Heart right ventricle (tissue), 16 donors: Measurements from ENCODE around the gene TRAFD1. TPM values are rescaled to one million over a fixed set of nuclear protein-coding genes. Genes with fewer than 3 reads are reported as not detected.

Source experiments
- ATAC-seq, 8 donors: fragments of 200-7000 bp; cut with Tn5 transposase; one replicate each; pipeline ENCODE4 v1.9.1; 2020; ENCODE audit warnings: mild to moderate bottlenecking in 8 of 8, moderate library complexity in 8 of 8, moderate number of reproducible peaks in 1 of 8
- DNase-seq, 2 donors: peaks; one replicate each; pipeline ENCODE4 v3.0.0-alpha.2; 2020
- H3K27ac ChIP-seq, 10 donors: fragments of 200-600 bp; sonication (generic) in 2 of 10; one replicate each; pipeline versions ENCODE4 v1.5.0 to v1.8.0; 2020 to 2022; ENCODE audit warnings: mild to moderate bottlenecking in 3 of 10
- H3K27me3 ChIP-seq, 7 donors: fragments of 200-600 bp; one replicate each; pipeline ENCODE4 v1.8.0; 2021 to 2022; ENCODE audit warnings: mild to moderate bottlenecking in 2 of 7
- H3K36me3 ChIP-seq, 9 donors: fragments of 200-600 bp; sonication (generic) in 1 of 9; one replicate each; pipeline versions ENCODE4 v1.5.0 to v1.8.0; 2020 to 2022; ENCODE audit warnings: mild to moderate bottlenecking in 2 of 9
- H3K4me1 ChIP-seq, 9 donors: fragments of 200-600 bp; sonication (generic) in 1 of 9; one replicate each; pipeline versions ENCODE4 v1.5.0 to v1.8.0; 2020 to 2022; ENCODE audit warnings: mild to moderate bottlenecking in 4 of 9
- H3K4me3 ChIP-seq, 10 donors: fragments of 200-600 bp; sonication (generic) in 2 of 10; one replicate each; pipeline versions ENCODE4 v1.5.0 to v1.8.0; 2020 to 2022; ENCODE audit warnings: mild to moderate bottlenecking in 7 of 10, moderate library complexity in 2 of 10
- H3K9me3 ChIP-seq, 11 donors: fragments of 200-600 bp in 10 of 11; sonication (generic) in 2 of 11; one replicate each; pipeline versions ENCODE4 v1.5.0 to v1.8.0; 2013 to 2022; ENCODE audit warnings: mild to moderate bottlenecking in 2 of 11, control low read depth in 1 of 11, moderate library complexity in 1 of 11
- WGBS, 2 donors: extraction: QIAGEN DNeasy Blood & Tissue Kit; methylation state at CpG; one replicate each; pipeline ENCODE4 v1.1.7; 2013; ENCODE audit warnings: inconsistent platforms in 1 of 2; 5-methylcytosine and 5-hydroxymethylcytosine counted together
- intact Hi-C, 10 donors: fragments of 100-400 bp; cut with DNase I; formaldehyde crosslinking; loops; one replicate each; pipeline versions ENCODE4 v1.11.1 to v1.14.2; 2022
- polyA plus RNA-seq, 2 donors: library from polyadenylated mRNA; stranded (reverse); fragments of 200-250 nt; gene quantifications; one replicate each; pipeline ENCODE4 v1.2.3, GENCODE V29; 2013
- total RNA-seq, 10 donors: library from RNA; stranded (reverse); fragmentation: NEBNext Ultra II Directional in 3 of 10; extraction: Animal tissue kit (Norgen Biotek cat#: 25700) in 3 of 10; gene quantifications; one replicate each; pipeline versions ENCODE4 v1.2.1 to v1.2.4, GENCODE V29; 2021 to 2023
- TF ChIP-seq, protein P1 (sequence below), 9 donors: fragments of 200-600 bp; sonication (generic) in 2 of 9; IDR thresholded peaks; one replicate each; pipeline versions ENCODE4 v1.5.0 to v1.8.0; 2021 to 2022; ENCODE audit warnings: antibody characterized with exemption in 9 of 9, mild to moderate bottlenecking in 5 of 9, moderate library complexity in 1 of 9
- donor health status: Arrhythmogenic right ventricular cardiomyopathy.
- donor health status: ischemic (EF 13 %, LVEDD 7.1; RV severe dilation, severe dysfunction).
- donor health status: healthy with polysubstance abuse.
- donor health status: DM: no; HTN: yes; CAD: no.
- donor health status: DM: no; HTN: no; CAD: no.
- donor health status: ischemic (EF 25% LVEDD 6.9; RV normal size, moderate dysfunction).
- donor health status: ischemic (EF 25% LVEDD 5.7; RV mildly dilated, moderate dysfunction).
- donor health status: healthy.
- donor health status: DM: yes; HTN: yes; CAD: no.
- donor health status: Ischemic cardiomyopathy.
- donor health status: ischemic (EF 35%, LVEDD 5.7; RV mildly dilated, moderate dysfunction).
- donor health status: nonischemic (EF 11% LVEDD 7.7; RV severe dilation, severe dysfunction).
- donor health status: DM: yes; HTN: yes; CAD: no.
- donor health status: PGD.
- donor health status: ischemic (EF 29% LVEDD 5.4; RV normal size, mild dysfunction).
- donor health status: nonischemic (EF 23%, LVEDD 6.1; RV moderate dilation, normal function).

Gene TRAFD1
- total and polyA plus RNA-seq, 12 donors = 7.8 to 72.5 (median 24.3) TPM

DNA sequence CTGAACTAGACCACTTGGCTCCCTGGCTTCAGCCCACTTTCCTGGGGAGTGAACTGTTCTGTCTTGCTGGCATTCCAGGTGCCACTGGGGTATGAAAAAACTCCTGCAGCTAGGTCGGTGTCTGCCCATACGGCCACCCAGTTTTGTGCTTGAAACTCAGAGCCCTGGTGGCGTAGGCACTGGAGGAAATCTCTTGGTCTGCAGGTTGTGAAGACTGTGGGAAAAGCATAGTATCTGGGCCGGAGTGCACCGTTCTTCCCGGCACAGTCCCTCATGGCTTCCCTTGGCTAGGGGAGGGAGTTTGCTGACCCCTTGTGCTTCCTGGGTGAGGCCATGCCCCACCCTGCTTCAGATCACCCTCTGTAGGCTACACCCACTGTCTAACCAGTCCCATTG is 33.8 kb downstream of the TRAFD1 start:
- WGBS, 2 donors = 97 to 98% methylated on average over 6 of the region's 6 CpGs
- H3K4me1 ChIP-seq = peaks cover 0 to 6% (median 0%) of the 10 kb centered on the region in 9 donors
- TF ChIP-seq, protein P1, sequence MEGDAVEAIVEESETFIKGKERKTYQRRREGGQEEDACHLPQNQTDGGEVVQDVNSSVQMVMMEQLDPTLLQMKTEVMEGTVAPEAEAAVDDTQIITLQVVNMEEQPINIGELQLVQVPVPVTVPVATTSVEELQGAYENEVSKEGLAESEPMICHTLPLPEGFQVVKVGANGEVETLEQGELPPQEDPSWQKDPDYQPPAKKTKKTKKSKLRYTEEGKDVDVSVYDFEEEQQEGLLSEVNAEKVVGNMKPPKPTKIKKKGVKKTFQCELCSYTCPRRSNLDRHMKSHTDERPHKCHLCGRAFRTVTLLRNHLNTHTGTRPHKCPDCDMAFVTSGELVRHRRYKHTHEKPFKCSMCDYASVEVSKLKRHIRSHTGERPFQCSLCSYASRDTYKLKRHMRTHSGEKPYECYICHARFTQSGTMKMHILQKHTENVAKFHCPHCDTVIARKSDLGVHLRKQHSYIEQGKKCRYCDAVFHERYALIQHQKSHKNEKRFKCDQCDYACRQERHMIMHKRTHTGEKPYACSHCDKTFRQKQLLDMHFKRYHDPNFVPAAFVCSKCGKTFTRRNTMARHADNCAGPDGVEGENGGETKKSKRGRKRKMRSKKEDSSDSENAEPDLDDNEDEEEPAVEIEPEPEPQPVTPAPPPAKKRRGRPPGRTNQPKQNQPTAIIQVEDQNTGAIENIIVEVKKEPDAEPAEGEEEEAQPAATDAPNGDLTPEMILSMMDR (IDR thresholded peaks at IDR 0.05) = no peak
- peaks cover 0 to 98% (median 42%) of the 10 kb centered on the region in 9 donors for H3K36me3 ChIP-seq
- DNase-seq = no peak
- no peak overlapping the region for H3K4me3 ChIP-seq
- ATAC-seq = no peak
- no peak overlapping the region for H3K27ac ChIP-seq
- peaks cover 0 to 29% (median 0%) of the 10 kb centered on the region in 11 donors for H3K9me3 ChIP-seq
- H3K27me3 ChIP-seq = no peaks in the 10 kb centered on the region
- intact Hi-C loops = no loop called here

DNA sequence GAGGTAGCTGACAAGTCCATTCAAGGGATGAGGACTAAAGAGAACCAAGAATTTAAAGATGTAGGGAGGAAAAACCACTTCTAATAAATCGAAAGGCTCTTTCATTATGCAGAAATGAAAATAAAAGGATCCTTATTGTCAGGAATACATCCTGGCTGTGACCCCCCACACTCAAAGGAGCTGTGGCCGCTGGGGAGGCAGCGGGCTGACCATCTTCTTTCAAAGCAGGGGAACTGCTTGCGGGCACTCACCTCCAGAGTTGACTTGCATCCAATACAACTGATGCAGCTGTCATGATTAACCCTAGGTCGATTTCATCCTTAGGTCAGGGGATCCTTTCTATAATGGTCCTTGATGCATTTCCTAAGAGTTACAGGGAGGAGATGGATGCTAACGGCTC is 35.3 kb downstream of the TRAFD1 start:
- DNase-seq = no peak
- H3K36me3 ChIP-seq = peaks cover 0 to 87% (median 42%) of the 10 kb centered on the region in 9 donors
- TF ChIP-seq, protein P1 (IDR thresholded peaks at IDR 0.05) = no peak
- H3K27me3 ChIP-seq = no peaks in the 10 kb centered on the region
- intact Hi-C loops = no loop called here
- H3K27ac ChIP-seq = no peak overlapping the region
- peaks cover 0 to 26% (median 0%) of the 10 kb centered on the region in 11 donors for H3K9me3 ChIP-seq
- peaks cover 0 to 6% (median 0%) of the 10 kb centered on the region in 9 donors for H3K4me1 ChIP-seq
- H3K4me3 ChIP-seq = no peak overlapping the region
- 96 to 97% methylated on average over 6 of the region's 6 CpGs for WGBS, 2 donors
- no peak for ATAC-seq

DNA sequence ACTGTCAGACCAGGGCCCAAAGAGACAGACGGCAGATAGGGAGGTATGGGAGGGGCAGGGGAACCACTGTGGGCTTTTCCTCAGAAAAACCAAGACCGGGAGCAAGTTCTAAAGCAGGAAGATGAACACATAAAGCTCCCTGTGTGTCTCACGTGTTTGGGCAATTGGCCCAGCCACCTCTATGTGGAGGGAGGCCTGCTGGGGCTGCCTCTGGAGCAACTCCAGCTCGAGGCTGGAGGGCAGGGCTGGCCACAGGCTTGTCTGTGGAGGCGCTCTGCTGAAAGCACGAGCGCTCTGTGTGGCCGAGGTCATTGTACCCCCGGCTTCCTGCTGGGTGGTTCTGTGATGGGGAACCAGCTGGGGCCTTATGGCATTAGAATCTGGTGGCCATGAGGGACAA is 36.4 kb downstream of the TRAFD1 start:
- WGBS, 2 donors = 75 to 85% methylated on average over 9 of the region's 9 CpGs
- peaks cover 0 to 6% (median 0%) of the 10 kb centered on the region in 9 donors for H3K4me1 ChIP-seq
- ATAC-seq (peak in 6 of 8 donors; percentile 29 to 59 (median 42)), DNase-seq (no peak)
- H3K4me3 ChIP-seq = no peak overlapping the region
- H3K36me3 ChIP-seq = peaks cover 0 to 91% (median 42%) of the 10 kb centered on the region in 9 donors
- intact Hi-C loops = no loop called here
- H3K27ac ChIP-seq = peak overlapping the region in 1 of 10 donors; percentile 15
- TF ChIP-seq, protein P1 (IDR thresholded peaks at IDR 0.05) = no peak
- peaks cover 0 to 15% (median 0%) of the 10 kb centered on the region in 11 donors for H3K9me3 ChIP-seq
- no peaks in the 10 kb centered on the region for H3K27me3 ChIP-seq

DNA sequence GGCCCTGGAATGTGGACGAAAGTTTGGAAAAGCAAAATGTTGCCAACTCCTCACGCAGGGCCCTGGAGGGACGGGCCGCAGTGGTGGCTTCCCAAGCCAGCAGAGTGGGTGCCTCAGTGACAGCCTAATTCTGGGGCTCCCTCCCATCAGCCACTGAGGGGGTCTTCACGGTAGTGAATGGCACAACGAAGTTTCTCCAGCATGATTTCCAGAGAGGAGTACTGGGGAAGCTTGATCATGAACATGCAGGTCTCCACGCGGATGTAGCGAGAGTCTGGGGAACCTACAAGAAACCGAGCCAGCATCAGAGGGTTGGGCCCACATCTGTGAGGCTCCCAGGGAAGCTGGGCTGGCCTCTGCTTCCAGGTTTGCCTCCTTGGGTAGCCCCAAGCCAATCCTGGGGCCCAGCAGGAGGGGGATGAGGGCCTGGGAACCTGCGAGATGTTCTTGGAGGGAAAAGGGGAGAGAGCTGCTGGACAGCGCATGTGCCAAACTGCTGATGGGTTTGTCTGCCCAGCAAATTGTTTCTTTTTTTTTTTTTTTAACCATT is 37.0 kb downstream of the TRAFD1 start:
- intact Hi-C loops = no loop called here
- Histone ChIP-seq H3K27ac (peak overlapping the region in 1 of 10 donors; percentile 15), H3K4me3 (no peak overlapping the region), H3K4me1 (peaks cover 0 to 6% (median 0%) of the 10 kb centered on the region in 9 donors), H3K9me3 (peaks cover 0 to 12% (median 0%) of the 10 kb centered on the region in 11 donors), H3K36me3 (peaks cover 0 to 90% (median 42%) of the 10 kb centered on the region in 9 donors), H3K27me3 (no peaks in the 10 kb centered on the region)
- WGBS, 2 donors = 97 to 99% methylated on average over 12 of the region's 12 CpGs
- DNase-seq = no peak
- ATAC-seq = no peak
- TF ChIP-seq, protein P1 (IDR thresholded peaks at IDR 0.05) = no peak
